Upper lobe of left lung (tissue), 4 donors: ENCODE results near the gene UQCC2.

Source experiments
- EP300 ChIP-seq, 4 donors: sonication (generic); formaldehyde crosslinking; IDR thresholded peaks; one replicate each; pipeline ENCODE4 v1.5.1; 2017; ENCODE audit warnings: antibody characterized with exemption in 4 of 4, control low read depth in 2 of 4
- TF ChIP-seq, protein P1 (sequence below), 6 experiments: fragments of 450-650 bp in 4 of 6; fragments of 200-600 bp in 2 of 6; sonication (generic) in 2 of 6; IDR thresholded peaks; one replicate each; pipeline ENCODE4 v1.5.1; 2016 to 2019; ENCODE audit warnings: antibody characterized with exemption in 6 of 6

DNA sequence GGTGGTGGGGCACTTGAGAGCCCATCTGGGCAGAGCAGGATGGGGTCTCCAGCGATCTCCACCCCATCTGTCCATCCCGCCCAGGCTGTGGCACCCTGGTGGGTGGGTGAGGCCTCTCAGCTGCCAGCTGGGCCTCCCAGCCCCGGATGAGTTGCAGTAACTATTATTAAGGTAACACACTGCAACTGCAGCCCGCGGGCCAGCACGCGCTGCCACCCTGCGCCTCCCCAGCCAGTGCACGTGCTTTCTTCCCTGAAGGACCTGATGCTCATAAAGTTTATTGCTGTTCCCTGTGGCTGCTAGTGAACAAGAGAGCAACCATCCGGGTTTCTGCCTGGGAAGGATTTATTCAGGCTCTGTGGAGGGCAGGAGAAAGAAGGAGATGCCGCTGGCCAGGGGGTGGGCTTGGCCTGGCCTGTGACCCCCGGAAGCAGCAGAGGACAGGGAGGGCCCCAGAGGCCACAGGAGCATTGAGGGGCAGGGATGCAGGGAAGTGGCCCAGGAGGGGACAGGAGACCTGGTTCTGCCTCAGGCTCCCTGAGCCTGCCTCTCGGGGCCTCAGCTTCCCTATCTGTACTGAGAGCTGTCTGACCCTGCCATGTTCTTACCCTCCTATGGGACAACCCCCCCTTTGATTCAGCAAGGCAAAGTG, 33.5 kb upstream of the UQCC2 start:
- TF ChIP-seq, protein P1, sequence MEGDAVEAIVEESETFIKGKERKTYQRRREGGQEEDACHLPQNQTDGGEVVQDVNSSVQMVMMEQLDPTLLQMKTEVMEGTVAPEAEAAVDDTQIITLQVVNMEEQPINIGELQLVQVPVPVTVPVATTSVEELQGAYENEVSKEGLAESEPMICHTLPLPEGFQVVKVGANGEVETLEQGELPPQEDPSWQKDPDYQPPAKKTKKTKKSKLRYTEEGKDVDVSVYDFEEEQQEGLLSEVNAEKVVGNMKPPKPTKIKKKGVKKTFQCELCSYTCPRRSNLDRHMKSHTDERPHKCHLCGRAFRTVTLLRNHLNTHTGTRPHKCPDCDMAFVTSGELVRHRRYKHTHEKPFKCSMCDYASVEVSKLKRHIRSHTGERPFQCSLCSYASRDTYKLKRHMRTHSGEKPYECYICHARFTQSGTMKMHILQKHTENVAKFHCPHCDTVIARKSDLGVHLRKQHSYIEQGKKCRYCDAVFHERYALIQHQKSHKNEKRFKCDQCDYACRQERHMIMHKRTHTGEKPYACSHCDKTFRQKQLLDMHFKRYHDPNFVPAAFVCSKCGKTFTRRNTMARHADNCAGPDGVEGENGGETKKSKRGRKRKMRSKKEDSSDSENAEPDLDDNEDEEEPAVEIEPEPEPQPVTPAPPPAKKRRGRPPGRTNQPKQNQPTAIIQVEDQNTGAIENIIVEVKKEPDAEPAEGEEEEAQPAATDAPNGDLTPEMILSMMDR (IDR thresholded peaks at IDR 0.05): no peak
- no peak for TF ChIP-seq EP300 (IDR thresholded peaks at IDR 0.05)
